A549 (cell line): ENCODE measurements around the gene ZNF135. TPM values are rescaled to one million over a fixed set of nuclear protein-coding genes. Genes with fewer than 3 reads are reported as not detected.

Experiments
- ATAC-seq, 2 experiments: fragments of 200-7000 bp in 1 of 2; fragments of >200 bp in 1 of 2; cut with Nextera tagmentation in 1 of 2; cut with Tn5 transposase in 1 of 2; 3 replicates each; pipeline versions ENCODE4 v1.8.0 to v1.9.1; 2018 to 2020; ENCODE audit warnings: mild to moderate bottlenecking in 1 of 2, moderate library complexity in 1 of 2
- CTCF ChIA-PET: fragments of 300-600 bp; sonication (Branson Sonifier 250); formaldehyde crosslinking; extraction: SDS; loops from one replicate; lab custom pipeline; 2021; ENCODE audit warnings: antibody characterized with exemption, inconsistent platforms; lab: Yijun Ruan, JAX
- POLR2A ChIA-PET: fragments of 350-600 bp; formaldehyde crosslinking; extraction: SDS; loops from one replicate; lab custom pipeline; 2021; ENCODE audit warnings: antibody characterized with exemption, inconsistent platforms; lab: Yijun Ruan, JAX
- DNase-seq, 2 experiments: peaks; one replicate each; pipeline versions ENCODE4 v3.0.0 to v3.0.0-alpha.2; 2011 to 2016; ENCODE audit warnings: low read depth in 1 of 2, low spot score in 1 of 2
- FAIRE-seq: peaks from 2 replicates; lab custom pipeline; 2011; peaks lifted over from hg19 to GRCh38; lab: Jason Lieb, UNC
- H3K27ac ChIP-seq, 2 experiments: fragments of >200 bp; sonication (Bioruptor Twin); formaldehyde crosslinking; 3 replicates each; pipeline ENCODE4 v1.5.1; 2016 to 2017
- H3K4me1 ChIP-seq: fragments of >200 bp; sonication (Bioruptor Twin); formaldehyde crosslinking; 3 replicates; pipeline ENCODE4 v1.6.1; 2016
- H3K4me2 ChIP-seq: fragments of >200 bp; sonication (Bioruptor Twin); formaldehyde crosslinking; 3 replicates; pipeline ENCODE4 v1.6.1; 2016
- H3K4me3 ChIP-seq: fragments of >200 bp; sonication (Bioruptor Twin); formaldehyde crosslinking; 3 replicates; pipeline ENCODE4 v1.5.1; 2016
- H3K9me3 ChIP-seq: fragments of >200 bp; sonication (Bioruptor Twin); formaldehyde crosslinking; 3 replicates; pipeline ENCODE4 v1.6.1; 2016
- BHLHE40 ChIP-seq: IDR thresholded peaks from 2 replicates; pipeline ENCODE4 v1.6.1; 2012; ENCODE audit warnings: low read depth, low read length, inconsistent platforms
- CBX2 ChIP-seq: fragments of 200-600 bp; sonication (generic); IDR thresholded peaks from 2 replicates; pipeline ENCODE4 v1.6.1; 2016; ENCODE audit warnings: low read depth, mild to moderate bottlenecking, borderline replicate concordance
- CEBPB ChIP-seq, 2 experiments: fragments of >200 bp in 1 of 2; sonication (Bioruptor Twin) in 1 of 2; formaldehyde crosslinking in 1 of 2; IDR thresholded peaks; 2 replicates each; pipeline ENCODE4 v1.6.1; 2012 to 2016
- CHD2 ChIP-seq: fragments of 150-350 bp; IDR thresholded peaks from 2 replicates; pipeline ENCODE4 v1.6.1; 2014; ENCODE audit warnings: low read length; ENCODE audit not compliant: partially characterized antibody
- EHF ChIP-seq: fragments of 250-450 bp; sonication (Bioruptor Pico); IDR thresholded peaks from 2 replicates; pipeline ENCODE4 v1.5.0; 2020; ENCODE audit warnings: mild to moderate bottlenecking
- EHMT2 ChIP-seq: fragments of 200-600 bp; sonication (generic); IDR thresholded peaks from 2 replicates; pipeline ENCODE4 v1.6.1; 2016; ENCODE audit warnings: antibody characterized with exemption, low read depth, mild to moderate bottlenecking, moderate library complexity
- ELK1 ChIP-seq: fragments of 150-350 bp; IDR thresholded peaks from 2 replicates; pipeline ENCODE4 v1.6.1; 2014; ENCODE audit warnings: low read depth, mild to moderate bottlenecking, low read length
- EP300 ChIP-seq, 2 experiments: fragments of >200 bp; sonication (Bioruptor Twin); formaldehyde crosslinking; IDR thresholded peaks; 2 replicates in 1 of 2; 3 replicates in 1 of 2; pipeline ENCODE4 v1.6.1; 2016 to 2017
- FOXS1 ChIP-seq: fragments of 250-450 bp; sonication (Bioruptor Pico); IDR thresholded peaks from 2 replicates; pipeline ENCODE4 v1.5.0; 2020; ENCODE audit warnings: mild to moderate bottlenecking, moderate library complexity
- HOXB13 ChIP-seq: fragments of 250-450 bp; sonication (Bioruptor Pico); IDR thresholded peaks from 2 replicates; pipeline ENCODE4 v1.5.0; 2020; ENCODE audit warnings: low read depth, mild to moderate bottlenecking, moderate library complexity
- HOXB5 ChIP-seq: fragments of 250-450 bp; sonication (Bioruptor Pico); IDR thresholded peaks from 2 replicates; pipeline ENCODE4 v1.5.0; 2020; ENCODE audit warnings: mild to moderate bottlenecking, moderate library complexity
- KDM5A ChIP-seq: fragments of 200-600 bp; sonication (generic); IDR thresholded peaks from 2 replicates; pipeline ENCODE4 v1.6.1; 2016; ENCODE audit warnings: antibody characterized with exemption, mild to moderate bottlenecking
- MAFK ChIP-seq: fragments of 450-650 bp; IDR thresholded peaks from 2 replicates; pipeline ENCODE4 v1.6.1; 2014; ENCODE audit not compliant: partially characterized antibody
- MAZ ChIP-seq: fragments of 150-350 bp; IDR thresholded peaks from 2 replicates; pipeline ENCODE4 v1.6.1; 2014; ENCODE audit warnings: antibody characterized with exemption, low read depth, low read length, borderline replicate concordance
- MYC ChIP-seq: IDR thresholded peaks from 2 replicates; pipeline ENCODE4 v1.6.1; 2012; ENCODE audit warnings: mild to moderate bottlenecking, inconsistent platforms, low read length, improper control_type of control experiment, borderline replicate concordance
- NR3C1 ChIP-seq: fragments of >200 bp; sonication (Bioruptor Twin); formaldehyde crosslinking; IDR thresholded peaks from 3 replicates; pipeline ENCODE4 v1.6.1; 2017
- PHF8 ChIP-seq: fragments of 200-600 bp; sonication (generic); IDR thresholded peaks from 2 replicates; pipeline ENCODE4 v1.6.1; 2016; ENCODE audit warnings: low read depth, mild to moderate bottlenecking, antibody characterized with exemption, moderate library complexity, borderline replicate concordance
- POLR2A ChIP-seq: IDR thresholded peaks from 2 replicates; pipeline ENCODE4 v1.6.1; 2012; ENCODE audit warnings: mild to moderate bottlenecking, low read length
- POLR2AphosphoS2 ChIP-seq: conservative IDR thresholded peaks from 2 replicates; pipeline ENCODE4 v1.6.1; 2012; ENCODE audit warnings: low read length, improper control_type of control experiment, inconsistent platforms
- RFX5 ChIP-seq: fragments of 450-650 bp; IDR thresholded peaks from 2 replicates; pipeline ENCODE4 v1.7.1; 2014; ENCODE audit warnings: antibody characterized with exemption, mild to moderate bottlenecking, moderate library complexity
- RNF2 ChIP-seq: fragments of 200-600 bp; sonication (generic); IDR thresholded peaks from 2 replicates; pipeline ENCODE4 v1.6.1; 2016; ENCODE audit warnings: low read depth, mild to moderate bottlenecking, antibody characterized with exemption, moderate library complexity, borderline replicate concordance
- SMC3 ChIP-seq: fragments of >200 bp; sonication (Bioruptor Twin); formaldehyde crosslinking; IDR thresholded peaks from 3 replicates; pipeline ENCODE4 v1.6.1; 2018; ENCODE audit warnings: inconsistent platforms
- SREBF2 ChIP-seq: fragments of 450-650 bp; IDR thresholded peaks from 2 replicates; pipeline ENCODE4 v1.6.1; 2014; ENCODE audit warnings: mild to moderate bottlenecking, moderate library complexity
- TFCP2L1 ChIP-seq: fragments of 250-450 bp; sonication (Bioruptor Pico); IDR thresholded peaks from 2 replicates; pipeline ENCODE4 v1.5.0; 2021; ENCODE audit warnings: mild to moderate bottlenecking
- ZC3H11A ChIP-seq: fragments of 450-650 bp; IDR thresholded peaks from 2 replicates; pipeline ENCODE4 v1.6.1; 2014; ENCODE audit warnings: antibody characterized with exemption, mild to moderate bottlenecking
- ZFP36 ChIP-seq: fragments of 450-650 bp; IDR thresholded peaks from 2 replicates; pipeline ENCODE4 v1.6.1; 2014; ENCODE audit warnings: borderline replicate concordance; ENCODE audit not compliant: partially characterized antibody
- ZSCAN20 ChIP-seq: fragments of 250-450 bp; sonication (Bioruptor Pico); IDR thresholded peaks from 2 replicates; pipeline ENCODE4 v1.8.0; 2022; ENCODE audit warnings: mild to moderate bottlenecking, moderate library complexity
- WGBS: methylation state at CpG from one replicate; pipeline ENCODE4 v1.1.6; 2017; ENCODE audit errors: missing lambda C conversion rate; 5-methylcytosine and 5-hydroxymethylcytosine counted together
- polyA plus RNA-seq, 4 experiments: library from polyadenylated mRNA; depleted of rRNA in 3 of 4; stranded (reverse); fragments of >200 nt; fragmentation: RNase III in 1 of 4; extraction: RNeasy Plus Mini Kit Qiagen cat#74134 plus additional on column Dnase treatment in 1 of 4; gene quantifications; 2 replicates in 3 of 4; 3 replicates in 1 of 4; pipeline ENCODE4 v1.2.3, GENCODE V29; 2011 to 2017
- TF ChIP-seq, protein P1 (sequence below): IDR thresholded peaks from 2 replicates; pipeline ENCODE4 v1.6.1; 2012
- TF ChIP-seq, protein P2 (sequence below): fragments of >200 bp; sonication (Bioruptor Twin); formaldehyde crosslinking; IDR thresholded peaks from 2 replicates; pipeline ENCODE4 v1.6.1; 2016
- TF ChIP-seq, protein P3 (sequence below): fragments of 250-450 bp; sonication (Bioruptor Pico); IDR thresholded peaks from 2 replicates; pipeline ENCODE4 v1.5.0; 2021; ENCODE audit warnings: mild to moderate bottlenecking, moderate library complexity, borderline replicate concordance
- TF ChIP-seq, protein P4 (sequence below): fragments of >200 bp; sonication (Bioruptor Twin); formaldehyde crosslinking; IDR thresholded peaks from 3 replicates; pipeline ENCODE4 v1.6.1; 2016

Gene ZNF135
- polyA plus RNA-seq, 2 of the 4 experiments (the other 2 are of a cell fraction): not detected

DNA sequence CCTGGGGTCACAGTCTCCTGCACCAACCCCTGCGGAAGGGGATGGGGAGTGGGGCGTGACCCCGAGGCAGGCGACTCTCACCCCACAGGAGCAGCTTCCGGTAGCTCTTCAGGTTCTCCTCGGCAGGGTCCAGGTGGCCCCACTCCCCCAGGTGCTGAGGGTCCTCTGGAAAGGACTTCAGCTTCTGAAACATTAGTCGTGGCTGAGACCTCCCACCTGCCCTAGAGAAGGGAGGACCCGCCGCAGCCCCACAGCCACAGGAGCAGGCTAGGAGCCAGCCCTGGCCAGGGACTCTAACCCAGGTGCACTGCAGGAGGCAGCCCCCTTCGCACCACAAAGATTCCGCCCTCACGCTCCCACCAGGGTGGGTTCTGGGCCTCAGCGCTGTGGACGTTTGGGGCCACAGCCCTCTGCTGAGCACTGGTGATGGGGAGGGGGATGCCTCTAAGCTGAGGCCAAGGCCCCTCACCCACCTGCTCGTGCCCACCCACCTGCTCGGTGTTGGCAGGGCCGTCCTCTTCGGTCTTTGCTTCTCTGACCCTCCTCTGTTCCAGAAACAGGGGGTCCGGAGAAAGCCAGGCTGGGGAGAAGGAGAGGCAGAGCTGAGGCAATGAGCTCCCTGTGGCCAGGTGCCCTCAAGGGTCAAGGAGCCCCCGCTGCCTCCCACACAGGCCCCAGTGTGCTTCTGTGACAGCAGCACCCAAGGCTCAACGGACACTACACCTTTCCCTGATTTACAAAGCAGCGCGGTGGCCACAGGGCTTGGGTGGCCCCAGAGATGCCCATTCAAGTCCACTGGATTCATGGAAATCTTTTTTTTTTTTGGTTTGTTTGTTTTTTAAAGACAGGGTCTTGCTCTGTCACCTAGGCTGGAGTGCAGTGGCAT, 28.0 kb downstream of the ZNF135 start:
- WGBS: 48% methylated on average over 15 of the region's 23 CpGs
- H3K27ac ChIP-seq: no peak overlapping the region
- ATAC-seq (no peak), DNase-seq (no peak), FAIRE-seq (no peak)
- no peak overlapping the region for H3K4me2 ChIP-seq
- TF ChIP-seq KDM5A (no peak), EHMT2 (no peak), CBX2 (no peak), HOXB5 (CRISPR knock-in tag) (no peak), RFX5 (no peak), RNF2 (no peak), POLR2AphosphoS2 (no peak), ELK1 (no peak), MAFK (no peak), FOXS1 (CRISPR knock-in tag) (no peak), TFCP2L1 (CRISPR knock-in tag) (no peak), EHF (CRISPR knock-in tag) (no peak)
- TF ChIP-seq, protein P1, sequence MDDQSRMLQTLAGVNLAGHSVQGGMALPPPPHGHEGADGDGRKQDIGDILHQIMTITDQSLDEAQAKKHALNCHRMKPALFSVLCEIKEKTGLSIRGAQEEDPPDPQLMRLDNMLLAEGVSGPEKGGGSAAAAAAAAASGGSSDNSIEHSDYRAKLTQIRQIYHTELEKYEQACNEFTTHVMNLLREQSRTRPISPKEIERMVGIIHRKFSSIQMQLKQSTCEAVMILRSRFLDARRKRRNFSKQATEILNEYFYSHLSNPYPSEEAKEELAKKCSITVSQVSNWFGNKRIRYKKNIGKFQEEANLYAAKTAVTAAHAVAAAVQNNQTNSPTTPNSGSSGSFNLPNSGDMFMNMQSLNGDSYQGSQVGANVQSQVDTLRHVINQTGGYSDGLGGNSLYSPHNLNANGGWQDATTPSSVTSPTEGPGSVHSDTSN: no peak
- TF ChIP-seq, protein P2, sequence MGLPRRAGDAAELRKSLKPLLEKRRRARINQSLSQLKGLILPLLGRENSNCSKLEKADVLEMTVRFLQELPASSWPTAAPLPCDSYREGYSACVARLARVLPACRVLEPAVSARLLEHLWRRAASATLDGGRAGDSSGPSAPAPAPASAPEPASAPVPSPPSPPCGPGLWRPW: no peak
- TF ChIP-seq, protein P3, sequence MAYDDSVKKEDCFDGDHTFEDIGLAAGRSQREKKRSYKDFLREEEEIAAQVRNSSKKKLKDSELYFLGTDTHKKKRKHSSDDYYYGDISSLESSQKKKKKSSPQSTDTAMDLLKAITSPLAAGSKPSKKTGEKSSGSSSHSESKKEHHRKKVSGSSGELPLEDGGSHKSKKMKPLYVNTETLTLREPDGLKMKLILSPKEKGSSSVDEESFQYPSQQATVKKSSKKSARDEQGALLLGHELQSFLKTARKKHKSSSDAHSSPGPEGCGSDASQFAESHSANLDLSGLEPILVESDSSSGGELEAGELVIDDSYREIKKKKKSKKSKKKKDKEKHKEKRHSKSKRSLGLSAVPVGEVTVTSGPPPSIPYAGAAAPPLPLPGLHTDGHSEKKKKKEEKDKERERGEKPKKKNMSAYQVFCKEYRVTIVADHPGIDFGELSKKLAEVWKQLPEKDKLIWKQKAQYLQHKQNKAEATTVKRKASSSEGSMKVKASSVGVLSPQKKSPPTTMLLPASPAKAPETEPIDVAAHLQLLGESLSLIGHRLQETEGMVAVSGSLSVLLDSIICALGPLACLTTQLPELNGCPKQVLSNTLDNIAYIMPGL (CRISPR knock-in tag): no peak
- no peak overlapping the region for H3K4me3 ChIP-seq
- ChIA-PET CTCF (interaction anchor here (1.0 kb wide), 1 partner anchor 19 kb away, joined by 3 read pairs; no protein-coding TSS in a partner anchor), POLR2A (no interaction called here)
- H3K4me1 ChIP-seq: no peaks in the 10 kb centered on the region
- H3K9me3 ChIP-seq: peaks cover 85% of the 10 kb centered on the region

DNA sequence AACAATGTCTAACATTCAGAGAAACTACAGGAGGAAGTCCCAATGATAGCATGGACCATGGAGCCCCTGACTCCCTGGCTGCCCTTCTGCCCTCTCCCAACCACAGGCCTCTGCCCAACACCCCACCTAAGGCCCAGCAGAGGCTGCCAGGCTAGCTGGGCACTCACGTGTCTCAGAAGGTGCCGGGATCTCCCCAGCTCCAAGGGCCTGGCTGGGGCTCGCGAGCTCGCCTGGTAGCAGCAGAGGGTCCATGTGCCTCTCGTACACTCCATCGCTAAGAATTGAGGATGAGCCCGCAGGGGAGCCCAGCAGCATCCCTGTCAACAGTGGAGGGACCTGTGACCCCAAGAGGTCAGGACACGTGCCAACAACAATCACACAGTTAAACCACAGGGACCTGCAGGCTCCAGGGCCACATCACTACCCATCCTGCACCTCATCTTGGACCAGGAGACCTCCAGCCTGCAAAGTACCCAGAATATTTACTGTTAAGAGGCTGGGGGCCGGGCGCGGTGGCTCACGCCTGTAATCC, 29.5 kb downstream of the ZNF135 start:
- Histone ChIP-seq H3K27ac (no peak overlapping the region), H3K4me3 (no peak overlapping the region), H3K4me1 (no peaks in the 10 kb centered on the region), H3K4me2 (no peak overlapping the region), H3K9me3 (peaks cover 86% of the 10 kb centered on the region)
- 54% methylated on average over 13 of the region's 13 CpGs for whole genome bisulfite sequencing
- DNase-seq (no peak), FAIRE-seq (no peak), ATAC-seq (no peak)
- ChIA-PET CTCF (no interaction called here), POLR2A (no interaction called here)
- TF ChIP-seq BHLHE40: no peak
- TF ChIP-seq ELK1: no peak
- TF ChIP-seq SREBF2: no peak
- TF ChIP-seq ZFP36: no peak
- no peak for TF ChIP-seq ZC3H11A
- TF ChIP-seq POLR2A: no peak
- TF ChIP-seq RNF2: no peak
- TF ChIP-seq HOXB13 (CRISPR knock-in tag): no peak
- TF ChIP-seq CHD2: no peak
- no peak for TF ChIP-seq CEBPB (IDR thresholded peaks at IDR 0.05)
- TF ChIP-seq EHMT2: no peak
- TF ChIP-seq, protein P4, sequence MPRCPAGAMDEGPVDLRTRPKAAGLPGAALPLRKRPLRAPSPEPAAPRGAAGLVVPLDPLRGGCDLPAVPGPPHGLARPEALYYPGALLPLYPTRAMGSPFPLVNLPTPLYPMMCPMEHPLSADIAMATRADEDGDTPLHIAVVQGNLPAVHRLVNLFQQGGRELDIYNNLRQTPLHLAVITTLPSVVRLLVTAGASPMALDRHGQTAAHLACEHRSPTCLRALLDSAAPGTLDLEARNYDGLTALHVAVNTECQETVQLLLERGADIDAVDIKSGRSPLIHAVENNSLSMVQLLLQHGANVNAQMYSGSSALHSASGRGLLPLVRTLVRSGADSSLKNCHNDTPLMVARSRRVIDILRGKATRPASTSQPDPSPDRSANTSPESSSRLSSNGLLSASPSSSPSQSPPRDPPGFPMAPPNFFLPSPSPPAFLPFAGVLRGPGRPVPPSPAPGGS: no peak
- TF ChIP-seq SMC3: no peak
- TF ChIP-seq MAZ: no peak
- TF ChIP-seq NR3C1: no peak
- TF ChIP-seq CBX2: no peak
- TF ChIP-seq ZSCAN20 (CRISPR knock-in tag): no peak
- no peak for TF ChIP-seq PHF8
- TF ChIP-seq EP300 (IDR thresholded peaks at IDR 0.05): no peak
- TF ChIP-seq MYC: no peak
